ENCODE results near the gene SSTR1. TPM values are rescaled to one million over a fixed set of nuclear protein-coding genes. Genes with fewer than 3 reads are reported as not detected.
"Not testable (repeated sequence)": the region's sequence is repeated elsewhere in the genome, so short reads cannot be mapped to it uniquely, and the experiment has no call there.

SSTR1 gene
- total RNA-seq, 1 donor from 2014 or later, result 7.2 TPM

DNA sequence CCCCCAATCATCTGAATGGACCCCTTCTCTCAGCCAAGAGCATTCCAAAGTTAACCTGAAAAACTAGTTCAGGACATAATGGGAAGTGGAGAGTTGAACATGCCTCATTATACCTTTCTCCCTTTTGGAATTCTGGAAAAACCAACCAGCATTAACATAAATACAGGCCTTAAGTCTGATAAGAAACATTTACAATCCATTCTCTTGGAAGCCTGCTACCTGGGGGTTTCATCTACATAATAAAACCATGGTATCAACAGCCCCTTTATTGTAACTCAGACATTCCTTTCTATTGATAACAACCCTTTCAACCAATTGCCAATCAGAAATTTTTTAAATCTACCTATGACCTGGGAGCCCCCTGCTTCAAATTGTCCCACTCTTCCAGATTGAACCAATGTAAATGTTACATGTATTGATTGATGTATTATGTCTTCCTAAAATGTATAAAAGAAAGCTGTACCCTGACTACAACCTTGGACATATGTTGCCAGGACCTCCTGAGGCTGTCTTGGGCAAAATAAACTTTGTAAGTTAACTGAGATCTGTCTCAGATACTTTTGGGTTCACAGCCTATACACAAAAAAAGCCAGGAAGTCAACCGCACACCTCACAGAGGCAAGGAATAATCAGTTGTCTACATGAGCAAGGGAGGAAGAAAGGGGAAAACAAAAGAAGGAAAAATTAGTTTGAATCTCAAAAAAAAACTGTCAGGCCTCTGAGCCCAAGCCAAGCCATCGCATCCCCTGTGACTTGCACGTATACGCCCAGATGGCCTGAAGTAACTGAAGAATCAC lies 17.6 kb upstream of the SSTR1 start:
- H3K4me3 ChIP-seq, result no peak overlapping the region
- no peaks in the 10 kb centered on the region for H3K36me3 ChIP-seq
- H3K9me3 ChIP-seq, result no peaks in the 10 kb centered on the region
- no peaks in the 10 kb centered on the region for H3K4me1 ChIP-seq
- no peak overlapping the region for H3K27ac ChIP-seq
- intact Hi-C loops (cut with DNase I), result no loop called here
- DNase-seq (ENCODE audit: low spot score in 2 of 2), result no peak
- no peaks in the 10 kb centered on the region for H3K27me3 ChIP-seq
- TF ChIP-seq, protein P1, sequence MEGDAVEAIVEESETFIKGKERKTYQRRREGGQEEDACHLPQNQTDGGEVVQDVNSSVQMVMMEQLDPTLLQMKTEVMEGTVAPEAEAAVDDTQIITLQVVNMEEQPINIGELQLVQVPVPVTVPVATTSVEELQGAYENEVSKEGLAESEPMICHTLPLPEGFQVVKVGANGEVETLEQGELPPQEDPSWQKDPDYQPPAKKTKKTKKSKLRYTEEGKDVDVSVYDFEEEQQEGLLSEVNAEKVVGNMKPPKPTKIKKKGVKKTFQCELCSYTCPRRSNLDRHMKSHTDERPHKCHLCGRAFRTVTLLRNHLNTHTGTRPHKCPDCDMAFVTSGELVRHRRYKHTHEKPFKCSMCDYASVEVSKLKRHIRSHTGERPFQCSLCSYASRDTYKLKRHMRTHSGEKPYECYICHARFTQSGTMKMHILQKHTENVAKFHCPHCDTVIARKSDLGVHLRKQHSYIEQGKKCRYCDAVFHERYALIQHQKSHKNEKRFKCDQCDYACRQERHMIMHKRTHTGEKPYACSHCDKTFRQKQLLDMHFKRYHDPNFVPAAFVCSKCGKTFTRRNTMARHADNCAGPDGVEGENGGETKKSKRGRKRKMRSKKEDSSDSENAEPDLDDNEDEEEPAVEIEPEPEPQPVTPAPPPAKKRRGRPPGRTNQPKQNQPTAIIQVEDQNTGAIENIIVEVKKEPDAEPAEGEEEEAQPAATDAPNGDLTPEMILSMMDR (IDR thresholded peaks at IDR 0.05), result no peak

DNA sequence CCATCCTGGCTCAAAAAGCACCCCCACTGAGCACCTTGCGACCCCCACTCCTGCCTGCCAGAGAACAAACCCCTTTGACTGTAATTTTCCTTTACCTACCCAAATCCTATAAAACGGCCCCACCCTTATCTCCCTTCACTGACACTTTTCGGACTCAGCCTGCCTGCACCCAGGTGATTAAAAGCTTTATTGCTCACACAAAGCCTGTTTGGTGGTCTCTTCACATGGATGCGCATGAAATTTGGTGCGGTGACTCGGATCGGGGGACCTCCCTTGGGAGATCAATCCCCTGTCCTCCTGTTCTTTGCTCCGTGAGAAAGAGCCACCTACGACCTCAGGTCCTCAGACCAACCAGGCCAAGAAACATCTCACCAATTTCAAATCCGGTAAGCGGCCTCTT lies 16.9 kb upstream of the SSTR1 start:
- H3K36me3 ChIP-seq; H3K27ac ChIP-seq; H3K4me1 ChIP-seq; intact Hi-C loops (cut with DNase I); DNase-seq (ENCODE audit: low spot score in 2 of 2); H3K9me3 ChIP-seq; H3K4me3 ChIP-seq; H3K27me3 ChIP-seq: not testable (repeated sequence)

DNA sequence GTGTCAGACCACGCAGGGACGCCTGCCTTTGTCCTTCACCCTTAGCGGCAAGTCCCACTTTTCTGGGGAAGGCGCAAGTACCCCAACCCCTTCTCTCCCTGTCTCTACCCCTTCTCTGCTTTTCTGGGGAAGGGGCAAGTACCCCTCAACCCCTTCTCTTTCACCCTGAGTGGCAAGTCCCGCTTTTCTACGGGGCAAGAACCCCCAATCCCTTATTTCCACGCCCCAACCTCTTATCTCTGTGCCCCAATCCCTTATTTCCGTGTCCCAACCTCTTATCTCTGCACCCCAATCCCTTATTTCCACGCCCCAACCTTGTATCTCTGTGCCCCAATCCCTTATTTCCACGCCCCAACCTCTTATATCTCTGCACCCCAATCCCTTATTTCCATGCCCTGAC lies 16.2 kb upstream of the SSTR1 start:
- H3K36me3 ChIP-seq; DNase-seq (ENCODE audit: low spot score in 2 of 2); intact Hi-C loops (cut with DNase I); H3K4me1 ChIP-seq; H3K9me3 ChIP-seq; H3K27ac ChIP-seq; H3K4me3 ChIP-seq; H3K27me3 ChIP-seq: not testable (repeated sequence)

DNA sequence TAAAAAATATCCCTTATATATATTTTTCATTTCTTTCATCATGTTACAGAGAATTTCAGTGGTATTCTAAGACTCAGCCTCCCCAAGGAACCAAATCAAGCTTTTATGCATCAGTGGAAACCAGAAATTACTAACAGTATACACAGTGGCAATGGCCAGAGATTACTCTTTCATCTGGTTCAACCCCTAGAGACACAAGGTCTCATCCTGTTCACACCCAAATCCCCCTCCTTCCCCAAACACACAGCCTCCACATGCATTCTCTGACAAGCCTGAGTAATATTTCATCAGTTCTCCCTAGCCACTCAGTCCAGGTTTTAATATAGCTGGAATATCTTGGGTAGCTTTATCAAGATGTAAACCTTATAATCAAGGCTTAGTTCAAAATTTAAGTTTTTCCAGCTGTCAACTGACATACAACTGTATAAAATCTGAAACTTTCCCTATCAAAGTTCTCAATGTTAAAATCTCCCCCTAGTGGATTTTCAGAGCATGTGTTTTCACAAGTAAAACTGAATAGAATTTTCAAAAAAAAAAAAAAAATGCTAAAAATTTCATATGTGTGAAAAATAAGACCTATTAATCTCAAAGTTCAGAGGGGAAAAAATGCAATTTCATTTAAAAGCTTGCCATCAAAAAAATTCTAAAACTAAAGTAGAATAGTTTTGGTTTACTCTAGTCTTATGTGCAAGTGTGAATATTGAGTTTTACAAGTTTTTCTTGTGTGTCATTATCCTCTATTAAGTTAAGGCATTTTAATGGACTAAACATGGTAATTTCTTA lies 10.5 kb upstream of the SSTR1 start:
- no peak for DNase-seq (ENCODE audit: low spot score in 2 of 2)
- H3K4me3 ChIP-seq, result no peak overlapping the region
- no peak overlapping the region for H3K27ac ChIP-seq
- intact Hi-C loops (cut with DNase I), result no loop called here
- H3K36me3 ChIP-seq, result no peaks in the 10 kb centered on the region
- H3K4me1 ChIP-seq, result no peaks in the 10 kb centered on the region
- no peaks in the 10 kb centered on the region for H3K9me3 ChIP-seq
- H3K27me3 ChIP-seq, result no peaks in the 10 kb centered on the region
- TF ChIP-seq, protein P1 (IDR thresholded peaks at IDR 0.05), result peak in 2 of 3 experiments; percentile 6 to 46

DNA sequence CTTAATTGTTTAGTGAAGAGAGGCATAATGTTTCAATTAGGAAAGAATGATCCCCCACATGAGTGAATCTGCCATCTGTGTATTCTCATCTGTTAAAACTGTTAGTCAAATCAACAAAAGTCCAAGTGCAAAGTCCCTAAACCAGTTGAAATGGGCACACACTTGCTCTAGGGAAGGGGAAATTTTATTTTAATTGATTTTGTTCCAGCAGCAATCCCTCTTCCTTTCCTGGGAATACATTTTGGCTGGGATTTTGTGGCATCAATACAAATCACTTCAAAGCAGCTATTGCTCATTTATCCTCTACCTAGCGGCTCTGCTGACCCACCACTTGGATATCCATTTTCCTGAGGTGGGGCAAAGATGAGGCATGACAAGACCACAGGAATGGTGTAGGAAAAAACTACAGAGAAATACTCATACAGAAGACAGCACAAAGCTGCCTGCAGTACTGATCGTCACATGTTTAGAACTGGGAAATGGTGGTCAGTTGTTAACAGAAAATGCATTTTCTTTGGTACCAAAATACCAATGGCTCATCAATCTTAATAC lies 9.8 kb upstream of the SSTR1 start:
- intact Hi-C loops (cut with DNase I), result no loop called here
- TF ChIP-seq, protein P1 (IDR thresholded peaks at IDR 0.05), result no peak
- no peak for DNase-seq (ENCODE audit: low spot score in 2 of 2)
- Histone ChIP-seq H3K27me3 (no peaks in the 10 kb centered on the region), H3K36me3 (no peaks in the 10 kb centered on the region), H3K27ac (no peak overlapping the region), H3K4me1 (no peaks in the 10 kb centered on the region), H3K4me3 (no peak overlapping the region), H3K9me3 (no peaks in the 10 kb centered on the region)

DNA sequence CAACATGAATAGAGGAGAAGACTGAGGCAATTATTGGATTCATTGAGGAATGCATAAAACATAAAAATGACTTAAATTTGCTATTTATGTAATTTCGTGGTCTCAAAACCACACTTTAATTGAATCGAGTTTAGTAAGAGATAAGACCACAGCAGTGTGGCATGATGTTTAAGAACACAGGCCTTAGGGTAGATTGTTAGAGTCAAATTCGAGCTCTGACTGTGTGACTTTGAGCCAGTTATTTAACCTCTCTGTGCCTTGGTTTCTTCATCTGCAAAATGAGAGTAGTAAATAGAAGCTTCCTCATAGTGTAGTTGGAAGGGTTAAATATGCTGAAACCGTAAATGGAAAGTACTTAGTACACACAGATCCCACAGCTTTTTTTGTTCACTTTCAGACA lies 9.3 kb upstream of the SSTR1 start:
- DNase-seq (ENCODE audit: low spot score in 2 of 2), result no peak
- Histone ChIP-seq H3K4me3 (no peak overlapping the region), H3K27ac (no peak overlapping the region), H3K4me1 (no peaks in the 10 kb centered on the region), H3K27me3 (no peaks in the 10 kb centered on the region), H3K36me3 (no peaks in the 10 kb centered on the region), H3K9me3 (no peaks in the 10 kb centered on the region)
- TF ChIP-seq, protein P1 (IDR thresholded peaks at IDR 0.05), result no peak
- intact Hi-C loops (cut with DNase I), result no loop called here
